Activated naive CD4-positive, alpha-beta T cell treated with anti-CD3 and anti-CD28 coated beads, Interleukin-2, amount 50 U/mL, for 72 hours (primary cell): ENCODE data around the gene CDK18. TPM values are rescaled to one million over a fixed set of nuclear protein-coding genes. Genes with fewer than 3 reads are reported as not detected.

Experiments
- ATAC-seq, 2 donors: fragments of 150-1000 bp; cut with Tn5 transposase; 2 replicates each; pipeline ENCODE4 v1.10.0; 2021; ENCODE audit warnings: mild to moderate bottlenecking in 2 of 2, moderate library complexity in 2 of 2
- DNase-seq, 2 donors: peaks; one replicate each; pipeline ENCODE4 v3.0.0; 2021 to 2022; ENCODE audit warnings: low spot score in 2 of 2
- H3K27ac Mint-ChIP-seq, 2 donors: one replicate each; pipeline ENCODE4 v1.8.0; 2022; ENCODE audit warnings: mild to moderate bottlenecking in 2 of 2, mixed read lengths in 2 of 2
- H3K36me3 Mint-ChIP-seq, 2 donors: one replicate each; pipeline ENCODE4 v1.8.0; 2022; ENCODE audit warnings: mixed read lengths in 2 of 2
- H3K9me3 Mint-ChIP-seq, 2 donors: one replicate each; pipeline ENCODE4 v1.8.0; 2022; ENCODE audit warnings: mixed read lengths in 2 of 2
- total RNA-seq, 2 donors: library from RNA; stranded (reverse); gene quantifications; one replicate each; pipeline ENCODE4 v1.2.3, GENCODE V29; 2022

Gene CDK18
- total RNA-seq, 2 donors from 2014 or later: 5.9 to 7.9 TPM

DNA sequence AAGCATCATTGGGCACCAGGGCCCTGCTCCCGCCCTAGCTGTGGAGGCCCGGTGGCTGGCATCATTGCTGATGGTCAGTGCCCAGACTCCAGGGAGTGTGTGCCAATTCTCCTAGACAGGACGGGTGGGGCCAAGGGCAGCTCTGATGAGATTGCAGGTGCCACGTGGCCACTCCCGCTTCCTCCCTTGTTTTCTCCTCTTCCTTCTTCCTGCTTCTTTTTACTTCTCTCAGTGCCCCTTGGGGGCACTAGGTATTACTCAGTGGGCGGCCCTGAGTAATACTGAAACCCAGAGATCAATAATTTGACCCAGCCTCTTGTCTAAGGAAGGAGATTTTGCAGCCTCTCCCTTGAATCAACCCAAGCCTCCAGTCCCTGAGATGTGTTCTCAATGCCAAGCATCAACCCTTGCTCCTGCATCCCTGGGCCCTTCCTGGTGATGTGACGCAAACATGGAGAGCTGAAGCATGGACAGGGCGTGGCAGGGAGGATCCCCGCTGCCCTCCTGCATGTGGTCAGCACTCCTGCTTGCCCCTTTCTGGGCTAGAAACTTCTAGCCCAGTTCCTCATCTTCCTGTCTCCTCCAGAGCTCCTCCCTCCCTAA, 32.4 kb downstream of the CDK18 start:
- DNase-seq: no peak
- H3K9me3 Mint-ChIP-seq: no peaks in the 10 kb centered on the region
- H3K36me3 Mint-ChIP-seq: no peaks in the 10 kb centered on the region
- peak overlapping the region in 1 of 2 donors; percentile 87 for H3K27ac Mint-ChIP-seq
- ATAC-seq: peak in 1 of 2 donors; percentile 37

DNA sequence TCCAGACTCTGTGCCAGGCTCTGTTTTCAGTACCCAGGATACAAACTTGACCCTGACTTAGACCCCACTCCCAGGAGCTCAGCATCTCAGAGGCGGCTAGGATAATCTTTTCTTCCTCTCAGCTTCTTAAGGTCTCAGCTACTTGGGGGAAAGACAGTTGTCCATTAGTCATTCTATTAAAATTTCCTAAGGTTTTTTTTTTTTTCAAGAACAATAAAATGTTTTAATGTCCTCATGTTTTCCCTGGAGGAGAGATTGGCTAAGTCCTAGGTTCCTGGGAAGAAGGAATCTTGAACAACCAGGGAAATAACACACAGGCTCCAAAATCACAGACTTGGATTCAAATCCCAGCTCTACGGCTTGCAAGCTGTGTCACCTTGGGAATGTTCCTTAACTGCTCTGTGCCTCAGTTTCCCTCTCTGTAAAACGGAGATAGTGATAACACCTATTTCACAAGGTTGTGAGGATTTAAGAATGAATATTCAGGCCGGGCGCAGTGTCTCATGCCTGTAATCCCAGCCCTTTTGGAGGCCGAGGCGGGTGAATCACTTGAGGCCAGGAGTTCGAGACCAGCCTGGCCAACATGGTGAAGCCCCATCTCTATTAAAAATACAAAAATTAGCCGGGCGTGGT, 33.0 kb downstream of the CDK18 start:
- no peaks in the 10 kb centered on the region for H3K9me3 Mint-ChIP-seq
- peak overlapping the region in 1 of 2 donors; percentile 87 for H3K27ac Mint-ChIP-seq
- DNase-seq (no peak), ATAC-seq (no peak)
- no peaks in the 10 kb centered on the region for H3K36me3 Mint-ChIP-seq

DNA sequence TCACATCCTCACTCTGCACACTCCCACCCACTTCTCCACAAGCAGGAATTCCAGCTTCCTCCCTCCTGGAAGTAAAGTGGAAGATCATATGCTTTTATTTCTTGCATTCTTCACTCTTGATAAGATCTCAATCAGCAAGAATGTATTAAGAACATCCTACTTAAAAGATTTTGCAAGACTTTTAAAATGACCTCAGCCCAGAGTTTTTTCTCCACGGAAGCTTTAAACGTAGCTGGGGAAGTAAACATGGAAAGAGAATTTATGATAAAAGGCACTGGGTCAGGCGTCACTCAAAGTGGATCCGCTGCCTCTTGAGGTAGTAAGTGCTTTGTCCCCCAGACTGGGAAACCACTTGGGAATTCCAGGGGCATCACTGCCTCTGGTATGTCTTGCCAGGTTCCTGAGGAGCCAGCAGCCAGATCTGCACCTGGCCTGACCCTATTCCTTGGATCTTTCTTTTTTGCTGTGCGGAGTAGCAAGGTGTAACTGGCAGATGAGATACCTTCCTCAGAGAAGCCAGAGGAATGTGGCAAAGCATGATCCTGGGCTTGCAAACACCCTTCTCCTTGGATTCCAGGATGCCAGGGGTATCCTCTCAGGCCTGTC, 33.9 kb downstream of the CDK18 start:
- H3K36me3 Mint-ChIP-seq: no peaks in the 10 kb centered on the region
- no peak for ATAC-seq
- H3K27ac Mint-ChIP-seq: no peak overlapping the region
- no peak for DNase-seq
- H3K9me3 Mint-ChIP-seq: no peaks in the 10 kb centered on the region

DNA sequence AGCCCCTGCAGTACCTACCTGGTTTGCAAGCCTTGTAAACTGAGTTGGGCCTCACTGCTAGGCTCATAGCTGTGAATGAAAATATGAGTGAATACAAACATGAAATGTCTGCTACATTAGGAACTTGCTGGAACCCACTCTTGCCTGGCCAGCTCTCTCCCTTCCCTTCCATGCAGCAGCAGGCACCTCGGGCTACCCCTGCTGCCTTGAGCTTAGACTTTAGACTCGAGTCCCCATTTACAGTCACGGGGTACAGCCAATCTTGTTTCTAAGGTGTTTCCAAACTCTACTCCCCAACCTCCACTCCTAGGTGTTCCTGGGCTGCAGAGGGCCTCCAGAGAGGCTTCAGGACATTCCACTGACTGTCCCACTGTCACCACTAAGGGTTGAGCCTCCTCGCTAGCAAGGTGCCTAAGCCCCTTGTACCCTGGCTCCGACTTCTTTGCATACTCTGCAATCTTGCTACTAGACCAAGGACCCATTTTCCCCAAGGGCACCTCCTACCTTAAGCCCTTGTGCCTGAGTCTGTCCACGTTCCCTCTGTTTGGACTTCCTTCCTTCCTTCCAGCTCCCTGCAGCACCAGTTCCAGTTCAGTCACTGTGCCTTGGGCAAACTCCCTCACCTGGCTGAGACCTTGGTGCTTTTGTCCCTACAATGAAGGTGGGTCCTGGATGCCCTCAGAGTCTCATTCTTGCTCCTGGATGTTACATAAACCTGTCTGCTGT, 36.9 kb downstream of the CDK18 start:
- H3K27ac Mint-ChIP-seq: no peak overlapping the region
- DNase-seq (no peak), ATAC-seq (no peak)
- H3K9me3 Mint-ChIP-seq: no peaks in the 10 kb centered on the region
- no peaks in the 10 kb centered on the region for H3K36me3 Mint-ChIP-seq

DNA sequence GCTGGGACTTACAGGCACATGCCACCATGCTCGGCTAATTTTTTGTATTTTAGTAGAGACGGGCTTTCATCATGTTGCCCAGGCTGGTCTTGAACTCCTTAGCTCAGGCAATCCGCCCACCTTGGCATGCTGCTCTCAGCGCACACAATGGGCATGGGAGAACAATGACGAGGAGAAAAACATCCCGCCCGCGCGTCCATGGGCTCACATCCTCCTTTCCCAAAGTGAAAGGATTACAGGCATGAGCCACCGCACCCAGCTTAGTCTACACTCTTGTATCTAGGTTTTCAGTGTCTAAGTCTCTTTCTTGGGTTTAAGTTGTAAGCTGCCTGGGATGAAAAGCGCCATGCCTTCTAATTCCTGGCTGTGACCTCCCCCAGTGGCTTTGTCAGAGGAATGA, 37.9 kb downstream of the CDK18 start:
- Mint-ChIP-seq H3K27ac (no peak overlapping the region), H3K9me3 (no peaks in the 10 kb centered on the region), H3K36me3 (no peaks in the 10 kb centered on the region)
- ATAC-seq: no peak
- no peak for DNase-seq

DNA sequence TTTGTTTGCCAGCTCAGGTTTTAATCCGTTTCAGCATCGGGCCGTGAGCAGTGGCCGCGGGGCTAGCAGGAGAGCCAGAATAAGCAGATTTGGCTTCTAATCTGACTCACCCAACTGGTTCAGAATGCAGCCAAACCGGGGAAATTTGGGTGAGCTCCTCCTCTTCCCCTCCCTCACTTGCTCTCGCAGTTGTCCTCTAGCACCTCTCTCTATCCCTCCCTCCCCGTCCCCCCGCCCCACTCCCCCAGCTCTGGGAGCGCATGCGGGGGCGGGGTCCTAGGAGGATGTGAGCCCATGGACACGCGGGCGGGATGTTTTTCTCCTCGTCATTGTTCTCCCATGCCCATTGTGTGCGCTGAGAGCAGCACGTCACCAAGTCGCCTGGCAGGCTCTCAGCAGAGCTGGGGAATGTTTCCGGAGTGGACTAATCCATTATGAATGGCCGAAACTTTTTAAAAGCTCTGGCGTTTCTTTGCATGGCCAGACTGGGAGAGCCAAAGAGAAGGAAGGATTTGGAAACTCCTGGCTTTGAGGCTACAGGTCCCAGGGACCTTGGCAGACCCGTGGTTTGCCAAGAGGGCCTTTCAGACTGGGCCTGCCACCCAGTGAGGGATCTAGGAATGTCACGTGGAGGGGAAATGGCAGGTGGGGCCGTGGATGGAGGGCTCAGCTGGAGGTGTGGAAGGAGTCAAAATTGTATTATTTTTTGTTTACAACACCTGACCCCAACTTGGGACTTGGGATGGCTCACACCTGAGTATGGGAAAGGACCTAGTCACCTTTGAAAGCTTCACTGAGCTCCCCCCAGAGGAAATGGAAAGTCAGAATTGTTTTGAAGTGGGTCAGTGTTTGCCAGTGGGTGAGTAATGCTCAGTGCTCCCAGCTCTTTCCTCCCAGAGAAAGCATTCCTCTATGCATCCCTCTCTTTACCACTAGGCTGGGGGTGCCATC, 39.2 kb downstream of the CDK18 start:
- no peaks in the 10 kb centered on the region for H3K36me3 Mint-ChIP-seq
- DNase-seq: peak in 1 of 2 donors; percentile 37
- no peaks in the 10 kb centered on the region for H3K9me3 Mint-ChIP-seq
- ATAC-seq: peak; percentile 80 to 91
- no peak overlapping the region for H3K27ac Mint-ChIP-seq

DNA sequence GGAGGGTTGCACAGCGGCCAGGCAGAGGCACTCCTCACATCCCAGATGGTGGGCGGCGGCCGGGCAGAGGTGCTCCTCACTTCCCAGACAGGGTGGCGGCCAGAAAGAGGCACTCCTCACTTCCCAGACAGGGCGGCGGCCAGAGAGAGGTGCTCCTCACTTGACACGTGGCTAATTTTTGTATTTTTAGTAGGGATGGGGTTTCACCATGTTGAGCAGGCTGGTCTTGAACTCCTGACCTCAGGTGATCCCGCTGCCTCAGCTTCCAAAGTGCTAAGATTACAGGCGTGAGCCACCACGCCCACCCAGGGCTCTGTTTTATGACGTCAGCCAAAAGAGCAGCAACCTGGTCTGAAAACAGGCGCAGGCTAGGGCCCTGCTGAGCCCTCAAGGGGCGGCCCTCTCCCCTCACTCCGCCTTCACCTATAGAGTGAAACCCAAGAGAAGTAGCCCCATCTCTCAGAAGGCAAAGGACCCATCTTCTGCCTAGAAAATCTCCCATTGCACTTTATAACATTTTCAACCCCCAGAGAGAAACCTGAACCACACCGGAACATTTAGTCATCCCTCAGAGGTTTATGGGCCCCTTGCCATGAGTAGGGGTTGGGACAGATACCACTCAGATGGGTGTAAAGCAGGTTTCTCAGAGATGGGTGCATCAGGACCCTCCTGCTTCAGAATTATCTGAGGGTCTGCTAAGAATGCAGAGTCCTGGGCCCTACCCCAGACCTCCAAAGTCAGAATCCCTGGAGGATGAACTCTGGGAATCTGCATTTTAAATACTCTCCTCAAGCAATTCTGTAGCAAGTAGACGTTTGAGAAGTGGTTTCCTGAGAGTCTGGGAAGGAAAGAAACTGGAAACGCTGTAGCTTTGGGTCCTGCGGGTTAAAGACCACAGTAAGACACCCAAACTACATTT, 40.8 kb downstream of the CDK18 start:
- no peak for DNase-seq
- Mint-ChIP-seq H3K27ac (no peak overlapping the region), H3K9me3 (no peaks in the 10 kb centered on the region), H3K36me3 (no peaks in the 10 kb centered on the region)
- no peak for ATAC-seq

DNA sequence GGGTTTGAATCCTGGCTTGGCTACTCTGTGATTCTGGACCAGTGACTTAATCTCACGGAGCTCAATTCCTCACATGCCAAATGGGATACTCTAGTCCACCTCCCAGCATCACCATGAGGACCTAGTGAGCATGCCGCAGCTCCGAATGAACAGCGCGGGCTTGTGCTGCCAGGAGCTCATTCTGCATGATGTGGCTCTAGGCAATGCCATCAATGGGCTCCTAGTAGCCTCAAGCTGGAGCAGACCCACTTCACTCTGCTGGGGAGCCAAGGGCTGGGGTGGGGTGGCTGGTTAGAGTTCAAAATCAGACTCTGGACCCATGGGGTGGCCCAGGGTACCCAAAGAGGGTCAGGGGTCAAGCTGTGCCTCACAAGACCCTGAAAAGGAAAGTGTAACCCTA, 41.5 kb downstream of the CDK18 start:
- no peak overlapping the region for H3K27ac Mint-ChIP-seq
- H3K36me3 Mint-ChIP-seq: no peaks in the 10 kb centered on the region
- no peak for DNase-seq
- no peaks in the 10 kb centered on the region for H3K9me3 Mint-ChIP-seq
- no peak for ATAC-seq

DNA sequence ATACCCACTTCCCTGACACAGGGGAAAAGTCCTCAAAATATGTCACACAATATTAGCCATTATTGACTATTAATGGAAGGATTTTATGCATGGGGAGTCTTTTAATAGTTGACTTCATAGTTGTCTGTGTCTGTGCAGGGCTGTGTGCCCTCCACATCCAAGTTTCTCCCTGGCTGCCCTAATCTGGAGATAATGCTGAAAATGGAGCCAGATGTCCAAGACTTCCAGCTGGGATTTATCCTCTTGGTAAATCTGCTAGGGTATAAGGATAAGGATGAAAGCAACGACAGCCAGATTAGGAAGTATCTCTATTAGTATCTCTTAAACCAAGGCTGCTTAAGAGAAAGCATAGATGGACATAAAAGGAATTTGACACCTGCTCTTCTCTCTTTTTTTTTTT, 42.1 kb downstream of the CDK18 start:
- H3K9me3 Mint-ChIP-seq: no peaks in the 10 kb centered on the region
- DNase-seq (no peak), ATAC-seq (no peak)
- H3K36me3 Mint-ChIP-seq: no peaks in the 10 kb centered on the region
- H3K27ac Mint-ChIP-seq: no peak overlapping the region

DNA sequence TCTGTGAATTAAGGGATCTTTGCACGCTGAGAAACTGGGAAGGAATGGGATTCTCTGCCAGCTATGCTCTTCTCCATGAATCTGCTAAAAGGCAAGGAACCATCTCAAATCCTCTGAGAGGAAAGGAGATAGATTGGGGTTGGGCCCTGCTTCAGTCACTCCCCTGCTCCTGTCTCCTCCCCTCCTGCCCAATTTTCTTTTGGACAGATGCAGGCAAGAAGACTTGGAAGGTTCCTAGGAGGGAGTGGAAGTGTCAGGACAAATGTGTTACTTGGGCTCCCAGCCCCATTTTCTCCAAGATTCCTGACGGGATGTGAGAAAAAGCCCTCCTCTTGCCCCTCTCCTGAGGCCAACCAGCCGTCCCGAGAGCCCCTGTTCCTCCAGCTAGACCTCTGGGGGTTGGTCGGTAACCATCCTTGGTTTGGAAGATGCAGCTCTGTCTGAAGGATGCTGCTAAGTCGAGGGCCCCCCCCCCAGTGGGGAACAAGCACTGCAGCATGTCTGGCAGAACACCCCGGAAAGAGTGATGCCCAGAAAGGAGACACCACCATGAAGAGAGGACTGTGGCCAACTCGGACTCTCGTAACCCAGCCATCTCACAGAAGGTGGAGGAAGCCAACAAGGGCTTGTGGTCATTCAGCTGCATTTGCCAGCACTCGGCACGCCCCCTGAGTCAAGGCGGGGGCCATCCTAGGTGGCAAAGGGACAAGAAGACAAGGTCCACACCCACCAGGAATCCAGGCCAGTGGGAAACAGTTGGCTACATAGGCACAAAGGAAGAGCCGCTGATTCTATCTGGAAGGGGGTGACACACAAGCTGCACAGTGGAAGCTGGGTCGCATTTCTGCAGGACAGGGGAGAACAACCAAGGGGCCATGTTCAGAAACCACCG, 43.7 kb downstream of the CDK18 start:
- no peak overlapping the region for H3K27ac Mint-ChIP-seq
- H3K36me3 Mint-ChIP-seq: no peaks in the 10 kb centered on the region

DNA sequence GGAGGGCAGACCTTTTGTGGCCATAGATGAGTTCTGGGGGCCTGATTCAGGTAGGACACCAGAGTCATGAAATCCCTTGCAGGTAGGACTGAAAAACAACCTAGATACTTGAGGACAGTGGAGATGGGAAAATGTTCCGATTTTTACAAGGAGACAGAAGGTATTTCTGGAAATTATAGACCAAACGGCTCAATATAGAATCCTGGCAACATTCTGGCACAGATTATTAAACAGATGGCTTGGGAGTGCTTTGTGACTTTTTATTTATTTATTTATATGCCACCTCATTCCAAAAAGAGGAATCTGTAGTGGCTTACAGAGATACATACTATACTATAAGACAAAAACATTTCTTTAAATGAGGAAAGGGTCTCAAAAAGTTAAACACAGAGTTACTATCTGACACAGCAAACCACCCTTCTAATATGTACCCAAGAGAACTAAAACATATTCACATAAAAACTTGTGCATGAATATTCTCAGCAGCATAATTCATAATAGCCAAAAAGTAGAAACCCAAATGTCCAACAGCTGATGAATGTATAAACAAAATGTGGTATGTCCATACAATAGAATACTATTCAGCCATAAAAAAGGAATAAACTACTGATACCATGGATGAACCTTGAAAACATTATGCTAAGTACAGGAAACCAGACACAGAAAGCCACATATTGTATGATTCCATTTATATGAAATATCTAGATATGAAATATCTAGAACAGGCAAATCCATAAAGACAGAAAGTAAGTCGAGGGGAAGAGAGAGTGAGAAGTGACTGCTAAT, 49.8 kb downstream of the CDK18 start:
- H3K27ac Mint-ChIP-seq: no peak overlapping the region
- peaks cover 10 to 15% of the 10 kb centered on the region in 2 donors for H3K36me3 Mint-ChIP-seq
- ATAC-seq (no peak), DNase-seq (no peak)
- H3K9me3 Mint-ChIP-seq: peaks cover 9 to 11% of the 10 kb centered on the region in 2 donors

More for the DNA sequence above, 43.7 kb downstream of the CDK18 start:
- H3K9me3 Mint-ChIP-seq: no peaks in the 10 kb centered on the region
- no peak for ATAC-seq
- no peak for DNase-seq

DNA sequence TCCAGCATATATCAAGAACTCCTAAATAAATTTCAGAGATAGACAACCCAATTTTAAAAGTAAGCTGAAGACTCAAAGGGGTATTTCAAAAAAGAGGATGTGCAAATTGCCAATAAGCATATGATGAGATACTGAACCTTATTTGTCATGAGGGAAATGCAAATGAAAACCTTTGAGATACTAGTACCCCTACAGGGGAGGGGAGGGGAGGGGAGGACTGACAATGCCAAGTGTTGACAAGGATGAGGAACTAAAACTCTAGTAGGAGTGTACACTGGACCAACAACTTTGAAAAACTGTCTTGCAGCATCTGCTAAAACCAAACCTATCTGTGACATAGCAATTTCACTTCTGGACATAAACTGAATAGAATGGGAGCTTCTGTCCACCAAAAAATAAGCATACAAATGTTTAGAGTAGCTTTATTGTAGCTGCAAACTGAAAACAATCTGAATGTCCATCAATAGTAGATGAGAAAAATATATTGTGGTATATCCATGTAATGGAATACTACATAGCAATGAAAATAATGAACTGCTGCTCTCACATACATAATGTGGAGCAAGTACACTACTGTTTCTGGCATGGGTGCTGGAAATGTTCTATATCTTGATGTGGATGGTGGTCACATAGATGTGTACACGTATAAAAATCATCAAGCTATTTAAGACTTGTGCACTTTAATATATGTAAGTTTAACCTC, 57.2 kb downstream of the CDK18 start:
- Mint-ChIP-seq H3K9me3 (peaks cover 0 to 6% of the 10 kb centered on the region in 2 donors), H3K27ac (no peak overlapping the region), H3K36me3 (no peaks in the 10 kb centered on the region)
- ATAC-seq (no peak), DNase-seq (no peak)

DNA sequence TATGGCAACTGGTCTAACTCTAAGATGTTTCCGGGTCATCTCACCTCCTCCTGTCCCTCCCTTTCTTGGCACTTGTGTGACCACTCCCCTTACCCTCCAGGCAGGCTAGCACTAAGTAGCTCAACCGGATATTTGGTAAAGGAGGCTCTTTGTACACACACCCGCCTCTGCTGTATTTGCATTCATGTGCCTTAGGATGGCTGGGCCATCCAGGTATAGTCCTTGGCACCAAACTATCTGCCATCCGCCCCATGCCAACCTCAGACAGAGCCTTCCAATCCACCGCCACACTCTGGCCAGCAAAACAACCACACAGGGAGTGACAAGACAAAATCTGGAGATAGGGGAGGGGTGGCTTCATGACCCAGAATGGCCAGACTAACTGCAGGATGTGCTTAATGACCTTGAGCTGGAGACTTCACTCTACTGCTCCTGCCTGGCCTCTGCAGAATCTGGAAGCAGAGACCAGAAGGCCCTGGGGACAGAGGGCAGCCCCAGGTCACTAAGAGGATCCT, 59.5 kb downstream of the CDK18 start:
- Mint-ChIP-seq H3K36me3 (no peaks in the 10 kb centered on the region), H3K27ac (no peak overlapping the region), H3K9me3 (peaks cover 0 to 6% of the 10 kb centered on the region in 2 donors)
- DNase-seq: no peak
- no peak for ATAC-seq
